ENCODE results near the gene SUMO4.

Gene SUMO4

GRCh38 chr6:149449831-149450678, 50.0 kb downstream of the SUMO4 start:
- H3K4me3 ChIP-seq (ENCODE audit: low read depth, low read length) = no peak overlapping the region
- DNase-seq (ENCODE audit: low read depth) = no peak
- TF ChIP-seq CTCF (IDR thresholded peaks at IDR 0.05; ENCODE audit: insufficient read depth, low read depth, low read length, missing control alignments) = no peak

Data from GM12865 (cell line).